AG09319 (cell line): ENCODE results near the gene BCL2A1.

Source experiments
- DNase-seq: peaks from one replicate; pipeline ENCODE4 v3.0.0-alpha.2; 2010; ENCODE audit warnings: low read depth; ENCODE audit errors: extremely low read depth
- CTCF ChIP-seq: IDR thresholded peaks from 2 replicates; pipeline ENCODE4 v1.5.1; 2011; ENCODE audit warnings: low read depth, mild to moderate bottlenecking, inconsistent platforms, low read length, moderate library complexity

The BCL2A1 gene

GRCh38 chr15:79953951-79954444 lies 17.0 kb downstream of the BCL2A1 start:
- no peak for TF ChIP-seq CTCF
- no peak for DNase-seq

- no peak for DNase-seq
- TF ChIP-seq CTCF: no peak
Measured at GRCh38 chr15:79952329-79952728, 18.7 kb downstream of the BCL2A1 start.

GRCh38 chr15:79950247-79950646 lies 20.7 kb downstream of the BCL2A1 start:
- DNase-seq: no peak
- TF ChIP-seq CTCF: no peak

GRCh38 chr15:79948761-79949160 lies 22.2 kb downstream of the BCL2A1 start:
- no peak for TF ChIP-seq CTCF

GRCh38 chr15:79948095-79948695 lies 22.8 kb downstream of the BCL2A1 start:
- DNase-seq: no peak
- TF ChIP-seq CTCF: no peak

More at GRCh38 chr15:79948761-79949160, 22.2 kb downstream of the BCL2A1 start:
- DNase-seq: no peak

GRCh38 chr15:79947009-79947408 lies 24.0 kb downstream of the BCL2A1 start:
- no peak for TF ChIP-seq CTCF
- no peak for DNase-seq

- no peak for TF ChIP-seq CTCF
- DNase-seq: no peak
Measured at GRCh38 chr15:79944622-79945021, 26.4 kb downstream of the BCL2A1 start.
